ENCODE results near the gene TMEM266.

Gene TMEM266

DNA sequence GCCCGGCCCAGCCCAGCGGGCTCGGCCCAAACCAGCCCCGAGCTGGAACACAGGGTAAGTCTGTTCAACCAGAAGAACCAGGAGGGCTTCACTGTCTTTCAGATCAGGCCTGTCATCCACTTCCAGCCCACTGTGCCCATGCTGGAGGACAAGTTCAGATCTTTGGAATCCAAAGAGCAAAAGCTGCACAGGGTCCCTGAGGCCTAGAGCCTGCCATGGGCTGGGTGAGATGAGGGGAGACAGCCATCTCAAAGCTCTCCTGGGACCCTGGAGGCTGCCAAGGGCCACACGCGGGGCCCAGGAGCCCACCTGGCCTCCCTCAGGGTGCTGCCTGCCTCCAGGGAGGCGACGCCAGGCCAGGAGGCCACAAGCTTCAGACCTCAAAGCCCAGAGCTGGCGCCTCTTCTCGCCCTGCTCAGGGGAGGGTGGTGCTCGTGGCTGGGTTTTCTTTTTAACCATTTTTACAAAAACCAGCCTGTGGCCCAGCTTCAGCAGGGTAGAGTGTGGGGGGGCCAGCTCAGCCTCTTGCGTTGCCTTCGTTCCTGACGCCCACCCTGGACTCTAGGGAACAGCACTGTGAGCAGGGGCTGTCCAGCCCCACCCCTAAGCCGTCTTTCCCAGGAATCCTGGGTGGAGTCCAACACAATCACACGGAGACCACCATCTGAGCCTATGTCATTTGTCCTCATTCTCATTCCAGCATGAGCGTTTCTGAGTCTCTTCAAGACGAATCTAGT is 144.5 kb downstream of the TMEM266 start:
- no peak for DNase-seq (ENCODE audit: low spot score)

- no peak for DNase-seq (ENCODE audit: low spot score)
Measured at GRCh38 chr15:76204916-76205460, 145.2 kb downstream of the TMEM266 start.

DNA sequence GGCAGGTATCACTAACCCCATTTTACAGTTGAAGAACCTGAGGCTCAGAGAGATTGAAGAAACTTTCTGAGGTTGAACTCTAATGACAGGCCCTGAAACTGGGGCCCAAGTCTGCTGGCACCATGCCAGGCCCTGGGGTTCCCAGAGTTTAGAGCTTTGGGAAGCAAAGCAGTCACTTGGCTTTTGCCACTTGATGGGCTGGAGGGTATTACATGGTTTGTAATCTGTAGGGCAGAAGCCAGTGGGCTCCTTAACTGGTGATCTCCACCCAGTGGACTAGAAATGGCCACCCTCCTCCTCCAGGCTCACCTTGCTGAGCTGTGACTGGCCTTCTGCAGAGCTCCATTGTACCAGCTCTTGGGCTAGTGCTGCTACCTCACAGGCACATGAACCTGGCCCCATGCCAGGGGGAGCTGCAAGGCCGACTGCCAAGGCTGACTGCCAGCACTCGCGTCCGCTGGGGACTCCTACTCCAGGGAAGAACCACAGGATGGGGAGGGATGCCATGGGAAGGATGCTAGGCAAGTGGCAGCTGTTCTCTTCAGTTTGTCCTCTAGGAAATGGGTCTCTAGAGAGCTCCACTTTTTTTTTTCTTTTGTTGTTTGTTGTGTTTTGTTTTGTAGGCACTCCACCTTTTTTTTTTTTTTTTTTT is 146.7 kb downstream of the TMEM266 start:
- DNase-seq (ENCODE audit: low spot score): no peak

DNA sequence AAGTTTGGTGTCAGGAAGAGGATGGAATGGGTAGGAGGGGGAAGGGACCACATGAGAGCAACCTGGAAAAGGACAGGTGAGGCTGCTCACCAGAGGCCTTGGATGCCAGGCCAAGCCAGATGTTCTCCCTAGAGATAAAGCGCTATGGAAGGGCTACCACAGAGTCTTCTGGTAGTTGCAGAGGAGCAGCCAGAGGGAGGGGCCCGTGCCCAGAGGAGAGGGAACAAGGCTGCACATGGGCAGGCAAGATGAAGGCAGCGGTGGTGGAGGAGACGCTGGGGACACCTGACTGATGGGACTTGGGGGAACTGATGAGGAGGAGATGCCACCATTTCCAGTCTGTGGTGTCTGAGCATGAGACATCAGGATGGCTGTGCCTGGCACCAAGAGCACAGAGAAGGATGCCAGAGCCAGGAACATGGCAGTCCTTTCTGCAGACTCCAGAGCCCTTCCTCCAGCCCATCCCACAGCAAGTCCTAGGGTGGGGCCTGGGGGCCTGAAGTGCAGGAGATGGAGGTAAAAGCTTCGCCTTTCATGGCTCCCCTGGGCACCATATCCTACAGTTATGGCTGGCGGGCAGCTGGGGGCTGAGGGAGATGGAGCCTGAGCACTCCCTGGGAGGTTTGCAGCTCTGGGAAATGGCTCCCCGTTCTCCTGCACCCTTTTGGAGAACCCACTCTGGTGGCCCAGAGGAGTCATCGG is 148.4 kb downstream of the TMEM266 start:
- no peak for DNase-seq (ENCODE audit: low spot score)

DNA sequence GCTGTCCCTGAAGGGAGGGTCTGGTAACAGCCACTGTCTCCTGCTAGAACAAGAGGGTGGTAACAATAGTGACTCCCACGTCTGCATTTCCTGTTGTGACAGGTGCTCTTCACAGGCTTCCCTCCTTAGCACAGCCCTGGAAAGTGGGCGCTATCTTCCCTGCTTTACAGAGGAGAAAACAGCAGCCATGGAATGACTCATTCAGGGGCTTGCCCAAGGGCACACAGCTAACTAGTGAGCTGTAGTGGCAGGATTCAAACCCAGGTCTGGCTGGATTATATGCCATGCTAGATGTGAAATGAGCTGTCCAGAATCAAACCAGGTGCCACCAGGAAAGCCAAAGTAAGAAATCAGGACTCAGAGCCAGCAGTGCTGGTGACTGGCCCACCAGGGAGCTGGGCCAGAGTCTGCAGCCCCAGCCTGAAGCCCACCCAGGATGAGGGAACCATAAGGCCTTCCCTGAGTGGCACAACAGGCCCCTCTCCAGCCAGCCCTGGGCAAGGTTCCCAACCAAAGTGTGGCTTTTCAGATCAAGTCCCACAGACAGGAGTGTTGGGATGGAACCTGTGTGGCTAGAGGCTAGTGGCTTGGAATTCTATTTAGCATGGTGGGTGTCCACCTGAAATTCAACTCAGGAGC is 149.1 kb downstream of the TMEM266 start:
- no peak for DNase-seq (ENCODE audit: low spot score)

- DNase-seq (ENCODE audit: low spot score): no peak
Measured at GRCh38 chr15:76209523-76209922, 149.7 kb downstream of the TMEM266 start.

GRCh38 chr15:76209942-76210341 is 150.2 kb downstream of the TMEM266 start:
- DNase-seq (ENCODE audit: low spot score): no peak

- no peak for DNase-seq (ENCODE audit: low spot score)
Measured at GRCh38 chr15:76215634-76216033, 155.8 kb downstream of the TMEM266 start.

- peak; percentile 55 for DNase-seq (ENCODE audit: low spot score)
Measured at GRCh38 chr15:76217029-76217881, 157.5 kb downstream of the TMEM266 start.

GRCh38 chr15:76217882-76218217 is 158.1 kb downstream of the TMEM266 start:
- DNase-seq (ENCODE audit: low spot score): no peak

DNA sequence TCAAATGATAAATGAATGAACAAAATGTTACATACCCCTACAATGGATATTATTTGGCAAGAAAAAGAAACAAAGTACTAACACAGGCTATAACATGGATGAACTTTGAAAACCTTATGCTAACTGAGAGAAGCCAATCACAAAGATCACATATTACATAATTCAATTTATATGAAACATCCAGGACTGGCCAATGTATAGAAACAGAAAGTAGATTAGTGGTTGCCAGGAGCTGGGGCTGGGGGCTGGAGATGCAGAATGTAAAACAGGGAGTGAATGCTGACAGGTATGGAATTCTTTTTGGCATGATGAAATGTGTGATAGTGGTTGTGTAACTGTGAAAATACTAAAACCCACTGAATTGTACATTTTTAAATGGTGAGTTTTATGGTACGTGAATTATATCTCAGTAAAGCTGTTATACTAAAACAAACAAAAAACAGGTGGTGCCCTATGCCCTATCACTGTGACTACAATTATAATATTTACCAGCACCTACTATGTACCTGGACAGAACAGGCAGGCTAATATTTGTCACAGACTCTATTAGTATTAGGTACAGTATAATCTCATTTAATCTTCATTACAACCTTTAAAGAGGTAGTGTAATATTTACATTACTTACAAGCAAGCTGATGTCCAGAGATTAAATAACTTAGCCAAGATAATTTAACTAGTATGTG is 161.4 kb downstream of the TMEM266 start:
- no peak for DNase-seq (ENCODE audit: low spot score)

DNA sequence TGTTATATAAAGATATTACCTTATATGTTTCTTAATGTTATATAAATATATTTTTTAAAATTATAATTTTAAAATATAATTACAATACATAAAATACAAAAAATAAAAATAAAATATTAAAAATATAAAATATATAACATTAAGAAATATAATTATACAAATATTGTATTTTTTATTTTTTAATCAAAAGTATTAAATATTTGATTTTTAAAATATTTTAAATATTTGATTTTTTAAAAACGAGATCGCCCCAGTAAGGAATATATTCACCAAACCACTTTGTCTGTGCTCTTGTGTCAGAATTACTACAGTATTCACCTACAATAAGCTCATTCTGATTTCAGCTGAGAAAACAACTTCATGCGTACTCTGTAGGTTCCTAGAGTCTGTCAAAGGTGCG is 162.4 kb downstream of the TMEM266 start:
- DNase-seq (ENCODE audit: low spot score): no peak

DNA sequence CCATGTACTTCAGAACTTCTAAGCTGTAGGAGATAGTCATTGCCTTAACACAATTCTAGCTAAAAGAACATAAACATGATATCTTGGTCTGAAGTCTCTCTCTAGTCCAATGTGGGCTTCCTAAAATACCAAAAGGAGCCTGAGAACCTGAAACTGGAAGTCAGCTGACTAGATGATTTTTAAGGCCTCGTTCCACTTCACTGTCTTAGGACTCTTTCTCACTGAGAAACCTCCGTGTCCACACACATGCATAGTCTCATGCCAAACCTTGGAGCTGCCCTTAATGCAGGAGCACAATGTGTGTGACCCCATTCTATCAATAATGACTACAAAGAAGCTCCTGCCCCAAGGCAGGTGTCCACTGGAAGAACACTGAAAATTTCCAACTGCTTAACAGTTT is 163.7 kb downstream of the TMEM266 start:
- DNase-seq (ENCODE audit: low spot score): no peak

DNA sequence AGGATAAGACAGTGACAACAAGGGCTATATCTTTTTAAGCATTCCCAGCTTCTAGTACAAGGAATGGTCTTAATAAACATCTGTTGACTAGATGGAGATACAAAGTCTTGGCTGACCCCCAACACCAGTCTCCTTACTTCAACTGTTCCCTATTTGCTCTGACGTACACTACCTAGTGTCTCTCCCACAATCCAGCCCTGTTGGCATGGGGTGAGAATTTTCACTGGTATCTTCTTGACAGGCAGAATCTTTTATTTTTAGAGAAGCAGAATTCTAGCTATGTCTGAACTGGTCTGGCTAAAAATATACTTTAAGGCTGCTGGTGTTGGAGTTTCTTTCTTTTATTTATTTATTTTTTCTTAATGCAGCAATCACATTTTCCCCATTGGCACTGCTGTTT is 169.5 kb downstream of the TMEM266 start:
- no peak for DNase-seq (ENCODE audit: low spot score)

DNA sequence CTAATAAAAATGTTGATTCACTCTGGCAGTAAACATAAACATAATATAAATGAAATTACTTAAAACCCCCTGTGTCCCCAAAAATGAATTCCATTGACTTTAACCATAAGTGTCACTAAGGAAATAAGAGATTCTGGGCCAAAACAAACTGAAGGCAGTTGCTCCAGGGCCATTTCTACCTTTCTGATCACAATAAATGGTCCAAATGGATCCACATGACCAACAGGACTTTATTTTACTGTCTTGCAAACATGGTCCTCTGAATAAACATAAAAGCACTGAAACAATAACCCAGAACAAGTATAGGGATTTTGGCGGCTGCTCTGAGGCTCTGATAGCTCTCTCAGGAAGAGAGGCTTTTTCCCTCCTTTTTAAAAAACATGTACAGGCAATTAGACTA is 174.1 kb downstream of the TMEM266 start:
- DNase-seq (ENCODE audit: low spot score): no peak

- DNase-seq (ENCODE audit: low spot score): no peak
Measured at GRCh38 chr15:76234337-76234889, 174.6 kb downstream of the TMEM266 start.

GRCh38 chr15:76235186-76235826 is 175.5 kb downstream of the TMEM266 start:
- DNase-seq (ENCODE audit: low spot score): peak; percentile 35

- no peak for DNase-seq (ENCODE audit: low spot score)
Measured at GRCh38 chr15:76236350-76236749, 176.6 kb downstream of the TMEM266 start.

DNA sequence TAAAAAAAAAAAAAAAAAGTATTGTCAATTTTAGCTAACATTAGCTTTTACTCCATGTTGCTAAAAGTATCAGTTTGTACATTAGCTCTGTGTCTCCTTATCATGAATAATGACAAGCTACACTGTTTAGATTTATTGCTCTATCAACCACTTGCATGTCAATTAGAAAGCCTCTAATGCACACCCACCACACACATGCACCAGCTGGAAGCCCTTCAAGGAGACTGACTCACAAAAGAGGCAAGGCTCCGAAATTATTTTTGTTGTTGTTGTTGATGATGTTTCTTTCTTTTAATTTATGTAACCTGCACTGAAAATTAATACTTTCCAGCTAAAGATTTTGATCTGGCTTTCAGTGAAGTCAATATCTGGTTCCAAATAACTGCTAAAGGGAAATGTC is 180.0 kb downstream of the TMEM266 start:
- no peak for DNase-seq (ENCODE audit: low spot score)

- DNase-seq (ENCODE audit: low spot score): no peak
Measured at GRCh38 chr15:76245072-76245610, 185.4 kb downstream of the TMEM266 start.
